Activated B cell treated with CpG ODN at 0.5 μM for 24 hours (primary cell): ENCODE measurements around the gene RXFP1. TPM values are rescaled to one million over a fixed set of nuclear protein-coding genes. Genes with fewer than 3 reads are reported as not detected.

Experiments
- ATAC-seq: fragments of 200-7000 bp; cut with Tn5 transposase; one replicate; pipeline ENCODE4 v1.10.0; 2021; ENCODE audit warnings: low read depth, mild to moderate bottlenecking, moderate library complexity
- CTCF ChIA-PET: fragments of 350-600 bp; sonication (Branson Sonifier 250); formaldehyde crosslinking; loops from one replicate; lab custom pipeline; 2021; ENCODE audit warnings: antibody characterized with exemption; lab: Charles Lee
- POLR2A ChIA-PET: fragments of 350-600 bp; sonication (Branson Sonifier 250); formaldehyde crosslinking; loops from one replicate; lab custom pipeline; 2021; ENCODE audit warnings: antibody characterized with exemption; lab: Charles Lee
- DNase-seq: peaks from one replicate; pipeline ENCODE4 v3.0.0; 2022
- H3K27ac Mint-ChIP-seq: one replicate; pipeline ENCODE4 v1.8.0; 2020; ENCODE audit warnings: mixed read lengths
- H3K27me3 Mint-ChIP-seq: one replicate; pipeline ENCODE4 v1.8.0; 2021; ENCODE audit warnings: mixed read lengths
- H3K36me3 Mint-ChIP-seq: one replicate; pipeline ENCODE4 v1.8.0; 2021; ENCODE audit warnings: low read depth, mixed read lengths
- H3K4me1 Mint-ChIP-seq: one replicate; pipeline ENCODE4 v1.8.0; 2021; ENCODE audit warnings: mixed read lengths
- H3K4me3 Mint-ChIP-seq: one replicate; pipeline ENCODE4 v1.8.0; 2020; ENCODE audit warnings: mild to moderate bottlenecking, mixed read lengths
- H3K9me3 Mint-ChIP-seq: one replicate; pipeline ENCODE4 v1.8.0; 2020; ENCODE audit warnings: mixed read lengths
- CTCF ChIP-seq: fragments of 200-600 bp; IDR thresholded peaks from one replicate; pipeline ENCODE4 v1.8.0; 2022; ENCODE audit warnings: antibody characterized with exemption, mild to moderate bottlenecking
- intact Hi-C: fragments of 100-400 bp; cut with micrococcal nuclease; formaldehyde crosslinking; loops from one replicate; pipeline ENCODE4 v1.15.1; 2024
- total RNA-seq: library from RNA; stranded (reverse); gene quantifications from 2 replicates; pipeline ENCODE4 v1.2.3, GENCODE V29; 2022

The RXFP1 gene
- not detected in 2 replicates for total RNA-seq

DNA sequence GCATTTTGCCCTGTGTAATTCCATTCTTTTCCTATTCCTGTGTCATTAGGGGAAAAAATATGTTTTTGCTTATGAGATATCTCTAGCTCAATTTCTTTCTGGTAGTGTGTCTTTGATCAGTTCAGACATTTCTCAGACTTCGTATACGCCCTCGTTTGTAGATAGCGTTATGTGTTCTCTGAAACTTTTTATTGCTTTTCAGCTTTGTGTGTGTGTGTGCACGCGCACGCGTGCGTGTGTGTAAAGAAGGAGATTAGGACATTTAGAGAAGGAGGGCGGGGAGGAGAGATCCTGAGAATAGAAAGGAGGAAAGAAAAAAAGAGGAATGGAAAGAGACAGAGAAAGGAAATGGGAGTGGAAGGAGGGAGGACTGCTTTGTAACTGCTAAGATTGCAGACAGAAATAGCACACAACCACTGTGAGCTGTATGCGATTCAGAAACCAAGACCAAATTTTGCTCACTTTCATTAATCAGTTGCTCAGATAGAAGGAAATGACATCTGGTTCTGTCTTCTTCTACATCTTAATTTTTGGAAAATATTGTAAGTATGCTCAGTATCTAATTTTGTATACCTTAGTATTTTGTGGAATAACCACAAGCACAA lies at the start of gene RXFP1:
Gene RXFP1, plus strand, starts transcription at position 399 of the 605 bp plus-strand sequence. Its CDS starts 95 bp downstream, at position 494.
- ChIA-PET CTCF (no interaction called here), POLR2A (no interaction called here)
- no peak for TF ChIP-seq CTCF
- H3K4me1 Mint-ChIP-seq, result no peaks in the 10 kb centered on the region
- ATAC-seq (no peak), DNase-seq (no peak)
- intact Hi-C loops, result no loop called here
- no peak within 1 kb of the TSS for H3K4me3 Mint-ChIP-seq
- no peaks in the 10 kb centered on the region for H3K36me3 Mint-ChIP-seq
- no peaks in the 10 kb centered on the region for H3K27me3 Mint-ChIP-seq
- H3K9me3 Mint-ChIP-seq, result no peaks in the 10 kb centered on the region
- H3K27ac Mint-ChIP-seq, result no peak within 1 kb of the TSS

- Mint-ChIP-seq H3K4me1 (no peaks in the 10 kb centered on the region), H3K4me3 (no peak overlapping the region), H3K36me3 (no peaks in the 10 kb centered on the region), H3K27me3 (no peaks in the 10 kb centered on the region), H3K27ac (no peak overlapping the region), H3K9me3 (no peaks in the 10 kb centered on the region)
- DNase-seq (no peak), ATAC-seq (no peak)
- ChIA-PET CTCF (no interaction called here), POLR2A (no interaction called here)
- TF ChIP-seq CTCF, result no peak
- intact Hi-C loops, result no loop called here
Measured at GRCh38 chr4:158481811-158482210, 39.9 kb upstream of the RXFP1 start.

DNA sequence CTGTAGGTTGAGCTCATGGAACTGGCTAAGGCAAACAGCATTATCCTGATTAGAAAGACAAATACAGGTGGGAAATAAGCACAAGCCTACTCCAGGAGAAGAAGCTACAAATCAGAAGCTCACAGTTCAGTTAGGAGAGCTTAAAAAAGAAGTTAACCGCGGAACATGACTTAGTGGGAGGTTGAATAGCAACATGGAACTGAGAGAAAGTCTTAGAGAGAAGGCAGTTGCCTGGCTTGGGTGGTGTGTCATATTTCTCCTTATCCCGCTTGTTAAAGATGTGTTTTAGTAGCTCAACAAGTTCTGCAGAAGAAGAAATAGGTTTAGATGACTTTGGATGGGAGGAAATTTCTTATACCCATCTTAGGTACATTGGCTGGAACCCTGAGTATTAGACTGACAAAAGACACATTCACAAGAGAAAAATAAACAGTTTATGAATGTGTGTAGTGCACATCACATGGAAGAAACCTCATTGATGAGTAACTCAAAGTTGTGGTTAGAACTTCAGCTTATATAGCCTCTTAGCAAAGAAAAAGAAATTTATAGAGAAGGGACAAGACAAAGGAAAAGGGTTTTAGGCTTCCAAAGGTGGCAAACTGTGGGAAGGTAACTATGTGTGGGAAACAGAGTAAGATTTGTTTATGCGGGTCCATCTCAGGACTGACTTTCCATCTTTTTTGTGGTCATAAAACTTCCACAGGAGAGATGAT lies 37.4 kb upstream of the RXFP1 start:
- POLR2A ChIA-PET, result no interaction called here
- H3K4me3 Mint-ChIP-seq, result no peak overlapping the region
- H3K9me3 Mint-ChIP-seq, result no peaks in the 10 kb centered on the region
- TF ChIP-seq CTCF, result no peak
- H3K27me3 Mint-ChIP-seq, result no peaks in the 10 kb centered on the region
- H3K4me1 Mint-ChIP-seq, result no peaks in the 10 kb centered on the region
- intact Hi-C loops, result no loop called here
- no peaks in the 10 kb centered on the region for H3K36me3 Mint-ChIP-seq
- CTCF ChIA-PET, result no interaction called here
- H3K27ac Mint-ChIP-seq, result no peak overlapping the region
- ATAC-seq (no peak), DNase-seq (no peak)

DNA sequence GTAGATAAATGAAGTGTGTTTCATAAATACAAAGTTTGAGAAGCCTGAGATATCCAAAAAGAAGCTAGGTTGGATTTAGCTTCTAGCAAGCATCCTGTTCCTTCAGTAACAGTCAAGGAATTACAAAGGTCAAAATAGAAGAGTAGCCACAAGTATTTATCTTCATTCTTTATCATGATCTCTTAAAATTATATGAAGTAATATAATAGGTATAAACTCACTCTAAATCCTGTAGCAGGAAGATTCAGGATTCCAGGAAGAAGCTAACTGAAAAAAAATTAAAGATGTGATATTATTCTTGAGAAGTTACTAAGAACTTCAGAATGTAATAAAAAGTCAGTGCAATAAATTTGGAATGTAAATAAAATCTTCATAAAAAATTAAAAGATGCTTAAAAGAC lies 31.1 kb upstream of the RXFP1 start:
- DNase-seq (no peak), ATAC-seq (no peak)
- ChIA-PET POLR2A (no interaction called here), CTCF (no interaction called here)
- Mint-ChIP-seq H3K36me3 (no peaks in the 10 kb centered on the region), H3K27ac (no peak overlapping the region), H3K4me3 (no peak overlapping the region), H3K9me3 (no peaks in the 10 kb centered on the region), H3K4me1 (no peaks in the 10 kb centered on the region), H3K27me3 (no peaks in the 10 kb centered on the region)
- no peak for TF ChIP-seq CTCF
- intact Hi-C loops, result loop anchor here (10.0 kb wide), 1 partner anchor 714 kb away; no protein-coding TSS in a partner anchor

- Mint-ChIP-seq H3K36me3 (no peaks in the 10 kb centered on the region), H3K4me1 (no peaks in the 10 kb centered on the region), H3K9me3 (no peaks in the 10 kb centered on the region), H3K27ac (no peak overlapping the region), H3K27me3 (no peaks in the 10 kb centered on the region), H3K4me3 (no peak overlapping the region)
- intact Hi-C loops, result loop anchor here (10.0 kb wide), 1 partner anchor 712 kb away; no protein-coding TSS in a partner anchor
- TF ChIP-seq CTCF, result no peak
- POLR2A ChIA-PET, result no interaction called here
- CTCF ChIA-PET, result no interaction called here
- ATAC-seq (no peak), DNase-seq (no peak)
Measured at GRCh38 chr4:158492391-158492790, 29.3 kb upstream of the RXFP1 start.
